Testis (tissue), 2 donors: ENCODE results near the gene KPRP.

Source experiments
- CTCF ChIP-seq, 3 experiments: fragments of 450-650 bp in 2 of 3; fragments of 200-600 bp in 1 of 3; sonication (generic) in 1 of 3; IDR thresholded peaks; one replicate each; pipeline ENCODE4 v1.5.1; 2016 to 2019; ENCODE audit warnings: antibody characterized with exemption in 3 of 3, mild to moderate bottlenecking in 2 of 3, moderate library complexity in 1 of 3
- POLR2A ChIP-seq: fragments of 450-650 bp; IDR thresholded peaks from one replicate; pipeline ENCODE4 v1.6.1; 2017; ENCODE audit warnings: antibody characterized with exemption, mild to moderate bottlenecking, moderate library complexity

DNA sequence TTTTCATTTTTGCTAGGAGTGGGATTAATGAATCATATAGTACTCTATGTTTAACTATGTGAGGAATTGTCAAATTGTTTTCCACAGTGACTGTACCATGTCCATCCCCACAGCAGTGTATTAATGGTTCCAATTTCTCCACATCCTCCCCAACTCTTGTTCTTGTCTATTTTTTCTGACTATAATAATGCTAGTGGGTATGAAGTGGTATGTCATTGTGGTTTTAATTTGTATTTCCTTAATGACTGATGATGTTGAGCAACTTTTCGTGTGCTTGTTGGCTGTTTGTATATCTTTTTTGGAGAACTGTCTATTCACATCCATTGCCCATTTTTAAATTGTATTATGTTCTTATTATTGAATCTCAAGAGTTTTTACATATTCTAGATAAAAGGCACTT, 10.0 kb upstream of the KPRP start:
- no peak for TF ChIP-seq CTCF (IDR thresholded peaks at IDR 0.05)
- TF ChIP-seq POLR2A = no peak
